Measurements from ENCODE around the gene CLIP2.

GRCh38 chr7:74398426-74398825, 109.2 kb downstream of the CLIP2 start:
- TF ChIP-seq CTCF (IDR thresholded peaks at IDR 0.05) (no peak), POLR2AphosphoS5 (IDR thresholded peaks at IDR 0.05) (no peak), POLR2A (IDR thresholded peaks at IDR 0.05) (no peak)

Measured in prostate gland (tissue), 2 donors.